Measurements from ENCODE around the gene PNKD. TPM values are rescaled to one million over a fixed set of nuclear protein-coding genes. Genes with fewer than 3 reads are reported as not detected.

Gene PNKD
- total RNA-seq, 2 donors from 2014 or later, result 103 to 145 TPM

DNA sequence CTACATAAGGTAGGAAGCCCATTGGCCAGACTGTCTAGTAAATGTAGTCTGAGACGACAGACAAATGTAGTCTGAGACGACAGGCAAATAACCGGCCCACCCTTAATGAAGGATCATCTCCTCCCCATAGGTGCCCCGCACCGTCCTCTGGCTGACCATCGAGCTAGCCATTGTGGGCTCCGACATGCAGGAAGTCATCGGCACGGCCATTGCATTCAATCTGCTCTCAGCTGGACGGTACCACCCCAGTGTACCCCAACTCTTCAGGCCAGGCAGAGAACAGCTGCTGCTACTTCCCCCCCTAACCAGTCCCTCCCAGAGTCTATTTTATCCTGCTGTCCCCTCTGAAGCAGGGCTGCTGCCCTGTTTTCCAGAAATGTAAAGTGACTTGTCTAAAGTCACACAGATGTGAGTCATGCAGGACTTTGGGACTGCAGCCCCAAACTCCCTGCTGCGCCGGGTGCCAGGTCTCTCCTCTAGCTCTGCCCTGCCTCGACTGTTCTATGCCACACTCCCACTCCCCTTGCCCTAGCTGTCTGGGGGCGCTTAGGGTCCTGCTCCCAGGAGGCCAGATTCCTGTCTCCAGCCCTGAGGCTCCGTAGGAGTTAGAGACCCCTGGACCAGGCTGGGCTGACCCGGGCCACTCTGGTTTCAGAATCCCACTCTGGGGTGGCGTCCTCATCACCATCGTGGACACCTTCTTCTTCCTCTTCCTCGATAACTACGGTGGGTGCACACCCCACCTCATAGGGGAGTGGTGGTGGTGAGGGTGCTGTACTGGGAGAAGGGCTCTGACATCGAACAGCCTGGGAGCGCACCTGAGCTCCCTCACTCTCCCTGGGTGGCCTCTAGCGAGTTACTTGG, 116.4 kb downstream of the PNKD start:
- intact Hi-C loops (cut with DNase I), result no loop called here
- TF ChIP-seq POLR2A (IDR thresholded peaks at IDR 0.05) (no peak), CTCF (IDR thresholded peaks at IDR 0.05) (no peak), POLR2AphosphoS5 (IDR thresholded peaks at IDR 0.05) (no peak)
- WGBS, result 78% methylated on average over 23 of the region's 23 CpGs
- H3K27ac ChIP-seq, result no peak overlapping the region
- no peaks in the 10 kb centered on the region for H3K27me3 ChIP-seq (replicated peaks; ENCODE audit: insufficient read depth)
- no peak overlapping the region for H3K4me3 ChIP-seq
- no peak for DNase-seq (ENCODE audit: low spot score)
- H3K36me3 ChIP-seq, result no peaks in the 10 kb centered on the region
- H3K9me3 ChIP-seq, result no peaks in the 10 kb centered on the region
- no peaks in the 10 kb centered on the region for H3K4me1 ChIP-seq (replicated peaks)

DNA sequence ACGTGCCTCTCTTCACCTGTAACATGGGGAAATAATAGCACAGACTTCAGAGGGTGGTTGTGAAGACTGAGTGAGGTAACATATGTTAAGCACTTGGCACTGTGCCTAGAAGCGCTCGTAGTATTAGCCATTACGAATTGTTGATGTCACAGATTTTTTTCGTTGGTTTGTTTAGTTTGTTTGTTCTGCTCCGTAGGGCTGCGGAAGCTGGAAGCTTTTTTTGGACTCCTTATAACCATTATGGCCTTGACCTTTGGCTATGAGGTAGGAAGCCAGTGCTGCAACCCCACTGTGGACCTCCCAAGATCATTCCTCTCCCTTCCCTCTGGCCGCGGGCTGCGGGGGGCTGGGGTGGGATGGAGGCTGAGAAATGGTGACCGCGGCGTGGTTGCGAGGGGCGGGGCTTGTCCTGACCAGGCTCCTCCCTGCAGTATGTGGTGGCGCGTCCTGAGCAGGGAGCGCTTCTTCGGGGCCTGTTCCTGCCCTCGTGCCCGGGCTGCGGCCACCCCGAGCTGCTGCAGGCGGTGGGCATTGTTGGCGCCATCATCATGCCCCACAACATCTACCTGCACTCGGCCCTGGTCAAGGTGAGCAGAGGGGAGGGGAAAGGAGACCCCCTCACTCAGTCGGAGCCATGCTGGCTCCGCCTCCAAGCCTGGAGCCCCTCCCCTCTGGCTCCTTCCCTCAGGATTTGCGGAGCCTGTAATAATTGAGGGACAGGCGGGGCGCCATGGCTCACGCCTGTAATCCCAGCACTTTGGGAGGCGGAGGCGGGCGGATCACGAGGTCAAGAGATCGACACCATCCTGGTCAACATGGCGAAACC, 117.3 kb downstream of the PNKD start:
- Histone ChIP-seq H3K27ac (no peak overlapping the region), H3K4me3 (peak overlapping the region; percentile 16 to 22), H3K4me1 (replicated peaks) (no peaks in the 10 kb centered on the region), H3K36me3 (no peaks in the 10 kb centered on the region), H3K9me3 (no peaks in the 10 kb centered on the region), H3K27me3 (replicated peaks; ENCODE audit: insufficient read depth) (no peaks in the 10 kb centered on the region)
- WGBS, result 17% methylated on average over 38 of the region's 38 CpGs
- DNase-seq (ENCODE audit: low spot score), result no peak
- no peak for TF ChIP-seq POLR2A (IDR thresholded peaks at IDR 0.05)
- TF ChIP-seq POLR2AphosphoS5 (IDR thresholded peaks at IDR 0.05), result no peak
- TF ChIP-seq CTCF (IDR thresholded peaks at IDR 0.05), result no peak
- intact Hi-C loops (cut with DNase I), result no loop called here

DNA sequence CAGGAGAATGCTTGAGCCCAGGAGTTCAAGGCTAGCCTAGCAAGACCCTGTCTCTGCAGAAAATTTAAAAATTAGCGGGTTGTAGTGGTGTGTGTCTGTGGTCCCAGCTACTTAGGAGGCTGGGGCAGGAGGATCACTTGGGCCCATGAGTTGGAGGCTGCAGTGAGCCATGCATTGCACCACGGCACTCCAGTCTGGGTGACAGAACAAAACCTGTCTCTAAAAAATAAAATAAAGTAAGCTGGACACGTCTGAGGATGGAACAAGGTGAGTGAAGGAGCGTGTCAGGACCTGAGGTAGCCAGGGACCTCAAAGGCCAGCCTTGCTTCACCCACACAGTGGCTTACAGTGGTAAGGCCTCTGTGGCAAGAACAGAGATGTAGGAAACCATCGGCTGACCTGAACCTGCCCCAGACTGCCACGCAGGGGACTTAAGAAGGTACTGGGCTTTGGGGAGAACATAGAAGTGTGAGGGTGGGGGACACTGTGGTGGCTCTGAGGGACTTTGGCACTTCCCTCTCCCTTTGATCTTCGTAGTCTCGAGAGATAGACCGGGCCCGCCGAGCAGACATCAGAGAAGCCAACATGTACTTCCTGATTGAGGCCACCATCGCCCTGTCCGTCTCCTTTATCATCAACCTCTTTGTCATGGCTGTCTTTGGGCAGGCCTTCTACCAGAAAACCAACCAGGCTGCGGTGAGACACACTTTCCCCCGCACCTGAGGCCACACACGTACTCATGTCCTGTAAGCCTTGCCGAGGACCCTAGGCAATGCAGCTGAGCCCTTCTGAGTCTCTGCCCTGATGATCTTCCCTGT, 119.2 kb downstream of the PNKD start:
- Histone ChIP-seq H3K27me3 (replicated peaks; ENCODE audit: insufficient read depth) (no peaks in the 10 kb centered on the region), H3K27ac (no peak overlapping the region), H3K9me3 (no peaks in the 10 kb centered on the region), H3K36me3 (no peaks in the 10 kb centered on the region), H3K4me1 (replicated peaks) (no peaks in the 10 kb centered on the region), H3K4me3 (no peak overlapping the region)
- TF ChIP-seq POLR2AphosphoS5 (IDR thresholded peaks at IDR 0.05) (no peak), CTCF (IDR thresholded peaks at IDR 0.05) (no peak), POLR2A (IDR thresholded peaks at IDR 0.05) (no peak)
- intact Hi-C loops (cut with DNase I), result no loop called here
- WGBS, result 93% methylated on average over 17 of the region's 17 CpGs
- no peak for DNase-seq (ENCODE audit: low spot score)

DNA sequence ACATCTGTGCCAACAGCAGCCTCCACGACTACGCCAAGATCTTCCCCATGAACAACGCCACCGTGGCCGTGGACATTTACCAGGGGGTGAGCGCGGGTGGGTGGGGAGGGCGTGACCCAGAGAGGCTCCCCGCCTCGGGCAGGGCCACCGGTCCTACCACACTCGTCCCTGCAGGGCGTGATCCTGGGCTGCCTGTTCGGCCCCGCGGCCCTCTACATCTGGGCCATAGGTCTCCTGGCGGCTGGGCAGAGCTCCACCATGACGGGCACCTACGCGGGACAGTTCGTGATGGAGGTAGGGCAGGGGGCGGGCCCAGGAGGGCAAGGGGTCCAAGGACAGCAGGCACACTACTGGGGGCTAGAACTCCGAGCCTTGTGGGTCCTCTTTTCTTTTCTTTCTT, 120.9 kb downstream of the PNKD start:
- 96% methylated on average over 19 of the region's 23 CpGs for WGBS
- TF ChIP-seq CTCF (IDR thresholded peaks at IDR 0.05) (no peak), POLR2AphosphoS5 (IDR thresholded peaks at IDR 0.05) (no peak), POLR2A (IDR thresholded peaks at IDR 0.05) (no peak)
- Histone ChIP-seq H3K36me3 (no peaks in the 10 kb centered on the region), H3K9me3 (no peaks in the 10 kb centered on the region), H3K27ac (no peak overlapping the region), H3K4me1 (replicated peaks) (no peaks in the 10 kb centered on the region), H3K27me3 (replicated peaks; ENCODE audit: insufficient read depth) (no peaks in the 10 kb centered on the region), H3K4me3 (no peak overlapping the region)
- no peak for DNase-seq (ENCODE audit: low spot score)
- intact Hi-C loops (cut with DNase I), result no loop called here
